Mucosa of descending colon (tissue), 3 donors: ENCODE results near the gene ANO1. TPM values are rescaled to one million over a fixed set of nuclear protein-coding genes. Genes with fewer than 3 reads are reported as not detected.

Experiments used
- ATAC-seq: fragments of 200-7000 bp; cut with Tn5 transposase; one replicate; pipeline ENCODE4 v1.9.1; 2020; ENCODE audit warnings: mild to moderate bottlenecking, moderate library complexity
- DNase-seq, 3 donors: peaks; one replicate each; pipeline ENCODE4 v3.0.0-alpha.2; 2020
- H3K36me3 ChIP-seq: fragments of 200-600 bp; one replicate; pipeline ENCODE4 v1.8.0; 2021; ENCODE audit warnings: low read depth, mild to moderate bottlenecking
- H3K4me1 ChIP-seq: fragments of 200-600 bp; one replicate; pipeline ENCODE4 v1.8.0; 2021; ENCODE audit warnings: low read depth, mild to moderate bottlenecking
- H3K4me3 ChIP-seq: fragments of 200-600 bp; one replicate; pipeline ENCODE4 v1.8.0; 2021; ENCODE audit warnings: mild to moderate bottlenecking
- H3K9me3 ChIP-seq: fragments of 200-600 bp; one replicate; pipeline ENCODE4 v1.8.0; 2021; ENCODE audit warnings: mild to moderate bottlenecking
- intact Hi-C, 2 donors: fragments of 100-400 bp; cut with DNase I in 1 of 2; cut with micrococcal nuclease in 1 of 2; formaldehyde crosslinking; loops; one replicate each; pipeline versions ENCODE4 v1.11.0 to v1.11.1; 2022; cut with DNase I, micrococcal nuclease
- total RNA-seq, 3 donors: library from RNA; stranded (reverse); fragmentation: NEBNext Ultra II Directional in 2 of 3; extraction: Animal tissue kit (Norgen Biotek cat#: 25700) in 2 of 3; gene quantifications; one replicate each; pipeline versions ENCODE4 v1.2.1 to v1.2.4, GENCODE V29; 2021 to 2023
- TF ChIP-seq, protein P1 (sequence below): fragments of 200-600 bp; IDR thresholded peaks from one replicate; pipeline ENCODE4 v1.8.0; 2022; ENCODE audit warnings: antibody characterized with exemption, mild to moderate bottlenecking
- donor health status: DM: no; HTN: no; CAD: no; lungs with moderate emphysema.
- donor health status: DM: no; HTN: no; CAD: no.
- donor health status: DM: no; HTN: yes; CAD: no.

Gene ANO1
- total RNA-seq, 3 donors from 2014 or later, result 10.7 to 26.6 (median 11.8) TPM

DNA sequence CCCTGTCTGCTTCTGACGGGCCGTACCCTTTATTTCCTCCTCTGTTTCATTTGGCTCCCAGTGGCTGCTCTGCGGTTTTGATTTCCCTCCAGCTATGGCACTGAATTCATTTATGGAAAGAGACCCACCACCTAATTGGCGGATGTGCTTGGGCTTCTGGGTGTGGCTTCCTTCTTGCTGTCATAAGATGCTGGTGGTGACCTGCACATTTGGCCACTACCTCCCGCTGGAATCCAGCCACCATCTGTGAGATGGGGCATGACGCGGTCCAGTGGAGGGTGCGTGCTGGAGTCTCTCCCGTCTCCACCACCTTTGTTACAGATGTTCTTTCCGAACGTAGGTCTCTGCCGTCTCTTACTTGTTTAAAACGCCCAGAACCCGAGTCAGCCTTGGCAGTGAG lies 77.3 kb downstream of the ANO1 start:
- DNase-seq, result no peak
- TF ChIP-seq, protein P1, sequence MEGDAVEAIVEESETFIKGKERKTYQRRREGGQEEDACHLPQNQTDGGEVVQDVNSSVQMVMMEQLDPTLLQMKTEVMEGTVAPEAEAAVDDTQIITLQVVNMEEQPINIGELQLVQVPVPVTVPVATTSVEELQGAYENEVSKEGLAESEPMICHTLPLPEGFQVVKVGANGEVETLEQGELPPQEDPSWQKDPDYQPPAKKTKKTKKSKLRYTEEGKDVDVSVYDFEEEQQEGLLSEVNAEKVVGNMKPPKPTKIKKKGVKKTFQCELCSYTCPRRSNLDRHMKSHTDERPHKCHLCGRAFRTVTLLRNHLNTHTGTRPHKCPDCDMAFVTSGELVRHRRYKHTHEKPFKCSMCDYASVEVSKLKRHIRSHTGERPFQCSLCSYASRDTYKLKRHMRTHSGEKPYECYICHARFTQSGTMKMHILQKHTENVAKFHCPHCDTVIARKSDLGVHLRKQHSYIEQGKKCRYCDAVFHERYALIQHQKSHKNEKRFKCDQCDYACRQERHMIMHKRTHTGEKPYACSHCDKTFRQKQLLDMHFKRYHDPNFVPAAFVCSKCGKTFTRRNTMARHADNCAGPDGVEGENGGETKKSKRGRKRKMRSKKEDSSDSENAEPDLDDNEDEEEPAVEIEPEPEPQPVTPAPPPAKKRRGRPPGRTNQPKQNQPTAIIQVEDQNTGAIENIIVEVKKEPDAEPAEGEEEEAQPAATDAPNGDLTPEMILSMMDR, result no peak
- intact Hi-C loops, result no loop called here
- H3K36me3 ChIP-seq, result no peaks in the 10 kb centered on the region
- no peak overlapping the region for H3K4me3 ChIP-seq
- H3K4me1 ChIP-seq, result peaks cover 3% of the 10 kb centered on the region
- no peaks in the 10 kb centered on the region for H3K9me3 ChIP-seq
- no peak for ATAC-seq

DNA sequence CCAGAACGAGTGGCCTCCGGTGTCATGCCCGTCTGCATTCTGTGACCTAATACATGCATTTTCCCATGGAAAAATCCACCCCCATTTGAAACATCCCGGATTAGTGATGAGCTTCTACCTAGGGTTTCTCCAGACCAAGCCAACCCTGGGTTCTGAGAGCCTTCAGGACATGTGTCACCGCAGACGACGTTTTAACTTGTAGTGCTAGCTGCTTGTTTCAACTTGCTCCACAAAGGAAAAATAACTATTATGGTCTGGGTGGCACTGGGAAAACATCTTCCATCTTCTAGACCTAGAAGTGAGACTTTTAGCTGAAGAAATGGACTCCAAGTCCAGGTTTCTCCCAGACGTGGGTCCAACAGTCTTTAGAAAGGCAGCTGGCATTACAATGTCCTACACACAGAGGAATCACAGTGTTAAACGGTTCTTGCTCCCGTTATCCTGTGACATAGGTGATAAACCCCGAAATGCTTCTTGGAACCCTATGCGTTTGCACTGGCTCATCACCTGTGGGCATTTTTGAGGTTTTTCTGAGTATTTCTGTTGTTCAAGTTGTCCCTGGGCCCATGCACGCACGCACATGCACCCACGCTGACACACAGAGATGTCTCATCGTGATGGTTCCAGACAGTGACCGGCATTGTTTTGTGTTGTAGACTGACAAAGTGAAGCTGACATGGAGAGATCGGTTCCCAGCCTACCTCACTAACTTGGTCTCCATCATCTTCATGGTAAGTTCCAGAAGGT lies 78.3 kb downstream of the ANO1 start:
- H3K36me3 ChIP-seq, result no peaks in the 10 kb centered on the region
- H3K9me3 ChIP-seq, result no peaks in the 10 kb centered on the region
- TF ChIP-seq, protein P1, result no peak
- DNase-seq (no peak), ATAC-seq (no peak)
- H3K4me1 ChIP-seq, result peaks cover 3% of the 10 kb centered on the region
- H3K4me3 ChIP-seq, result no peak overlapping the region
- intact Hi-C loops, result no loop called here

DNA sequence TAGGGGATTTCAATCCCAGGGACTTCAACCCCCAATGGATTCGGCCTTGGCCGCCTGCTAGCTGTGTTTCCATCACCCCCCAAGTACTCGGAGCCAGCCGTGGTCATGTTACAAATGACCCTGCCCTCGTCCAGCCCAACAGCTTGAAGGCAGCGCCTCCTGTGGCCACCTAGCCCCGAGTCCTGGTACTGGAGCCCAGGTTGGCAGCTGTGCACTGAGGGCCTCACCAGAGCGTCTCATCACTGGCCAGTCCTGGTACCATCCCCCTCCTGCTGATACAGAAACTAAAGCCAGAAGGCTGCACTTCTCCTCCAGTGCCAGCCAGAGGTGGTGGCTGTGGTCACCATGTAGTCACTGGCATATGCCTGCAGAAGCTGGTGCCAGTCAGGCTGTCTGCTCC lies 80.1 kb downstream of the ANO1 start:
- Histone ChIP-seq H3K4me3 (no peak overlapping the region), H3K9me3 (no peaks in the 10 kb centered on the region), H3K36me3 (no peaks in the 10 kb centered on the region), H3K4me1 (peaks cover 3% of the 10 kb centered on the region)
- ATAC-seq (no peak), DNase-seq (no peak)
- intact Hi-C loops, result no loop called here
- TF ChIP-seq, protein P1, result no peak

DNA sequence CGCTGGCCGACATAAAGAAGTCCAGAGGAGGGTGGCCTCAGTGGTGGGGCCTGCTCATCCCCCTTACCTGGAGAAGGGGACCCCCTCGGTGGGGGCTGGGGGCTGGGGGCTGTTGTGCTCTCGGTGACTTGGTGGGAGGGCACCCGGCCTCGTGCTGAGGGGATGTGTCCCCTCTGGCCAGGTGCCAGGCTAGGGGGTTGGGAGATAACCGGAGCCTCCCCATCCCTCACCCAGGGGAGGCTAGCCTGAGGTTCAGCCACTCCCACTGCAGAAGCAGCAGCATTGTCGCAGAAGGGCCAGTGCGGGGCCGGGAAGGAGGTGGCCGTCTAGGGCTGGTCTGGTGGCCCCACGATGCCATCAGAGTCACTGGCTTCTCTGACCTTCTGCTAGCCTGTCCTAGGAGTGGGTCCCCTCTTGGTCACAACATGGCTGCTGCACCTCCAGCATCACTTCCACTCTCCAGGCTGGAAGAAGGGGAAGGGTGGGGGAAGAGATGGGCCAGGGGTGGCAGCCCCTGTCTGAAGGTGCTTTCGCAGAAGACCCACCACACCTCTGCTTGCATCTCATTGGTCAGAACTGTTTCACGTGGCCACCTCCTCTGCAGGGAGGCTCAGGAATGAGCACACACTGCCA lies 80.8 kb downstream of the ANO1 start:
- ATAC-seq (no peak), DNase-seq (no peak)
- Histone ChIP-seq H3K36me3 (no peaks in the 10 kb centered on the region), H3K4me3 (no peak overlapping the region), H3K4me1 (peaks cover 3% of the 10 kb centered on the region), H3K9me3 (no peaks in the 10 kb centered on the region)
- TF ChIP-seq, protein P1, result no peak
- intact Hi-C loops, result no loop called here

DNA sequence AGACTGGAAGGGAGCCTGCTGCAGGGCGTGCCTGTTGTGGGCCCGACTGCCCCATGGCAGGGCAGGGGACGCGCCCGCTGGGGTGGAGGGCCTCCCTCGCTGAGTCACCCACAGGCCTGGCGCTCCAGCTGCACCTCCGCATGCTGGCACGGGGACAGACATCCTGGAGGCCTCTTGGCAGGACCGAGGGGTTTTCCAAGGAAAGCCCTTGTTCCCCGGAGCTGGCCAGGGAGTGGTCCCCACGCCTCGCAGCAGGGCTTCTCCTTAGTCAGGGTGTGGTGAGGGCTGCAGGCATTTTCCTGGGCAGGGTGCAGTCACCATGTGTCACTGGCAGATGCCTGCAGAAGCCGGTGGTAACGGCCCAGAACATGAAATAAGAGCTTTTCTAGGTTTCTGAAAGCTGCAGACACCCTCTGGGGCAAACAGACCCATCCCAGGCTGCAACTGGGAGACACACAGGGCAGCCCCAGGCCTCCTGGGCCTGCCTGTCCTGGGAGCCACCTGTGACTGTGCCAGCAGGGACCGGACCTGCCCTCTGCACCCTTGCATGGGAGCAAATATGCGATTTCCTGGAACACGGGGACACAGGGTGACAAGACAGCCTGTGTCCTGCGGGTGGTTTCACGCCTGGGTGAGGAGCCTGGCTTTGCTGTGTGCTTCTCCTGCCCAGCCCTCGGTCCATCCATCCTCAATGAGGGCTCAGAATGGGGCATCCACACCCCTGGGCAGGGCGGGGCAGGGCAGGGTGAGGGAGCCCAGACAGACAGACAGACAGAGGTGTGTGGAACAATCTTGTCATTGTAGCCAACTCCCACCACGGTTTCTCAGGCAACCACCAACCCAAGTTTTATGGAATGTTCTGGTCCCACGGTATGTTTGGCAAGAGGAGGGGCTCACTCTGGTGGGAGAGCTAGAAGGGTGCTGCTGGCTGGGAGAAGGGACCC lies 81.8 kb downstream of the ANO1 start:
- TF ChIP-seq, protein P1, result no peak
- peaks cover 3% of the 10 kb centered on the region for H3K4me1 ChIP-seq
- H3K4me3 ChIP-seq, result no peak overlapping the region
- H3K36me3 ChIP-seq, result no peaks in the 10 kb centered on the region
- no peaks in the 10 kb centered on the region for H3K9me3 ChIP-seq
- DNase-seq (peak in 2 of 3 donors; percentile 41 to 77), ATAC-seq (peak; percentile 88)
- intact Hi-C loops, result no loop called here
